ENCODE data around the gene CARD11. TPM values are rescaled to one million over a fixed set of nuclear protein-coding genes. Genes with fewer than 3 reads are reported as not detected.
A peak's percentile ranks its signal among the peaks of the same experiment; 100 is the strongest.

Gene CARD11
- total and polyA plus RNA-seq, 2 of the 13 experiments (the other 11 are each of a cell fraction or from before 2014, with no cell fraction given) = 0.04 TPM; not detected in 1

- FAIRE-seq = no peak
- Histone ChIP-seq H3K79me2 (ENCODE audit: insufficient read depth, low read length) (no peaks in the 10 kb centered on the region), H3K27ac (ENCODE audit: extremely low read length, insufficient read depth, low read length) (no peak overlapping the region), H3K4me3 (replicated peaks in 1 of 3; ENCODE audit: insufficient read depth in 1 of 3, low read depth in 2 of 3, low read length in 3 of 3) (no peak overlapping the region), H3K4me2 (ENCODE audit: low read depth, low read length) (no peak overlapping the region), H3K9me3 (ENCODE audit: low read length) (no peaks in the 10 kb centered on the region), H4K20me1 (ENCODE audit: insufficient read depth, low read length) (no peaks in the 10 kb centered on the region), H3K27me3 (ENCODE audit: control insufficient read depth in 1 of 2, insufficient read depth in 2 of 2, low read length in 2 of 2) (peaks cover 2 to 22% of the 10 kb centered on the region in 2 experiments; a peak in 3 of 5 replicates), H3K36me3 (replicated peaks in 1 of 2; ENCODE audit: control insufficient read depth in 1 of 2, insufficient read depth in 2 of 2, low read length in 2 of 2) (no peaks in the 10 kb centered on the region), H3K9ac (ENCODE audit: insufficient read depth, low read depth, low read length) (no peak overlapping the region), H3K4me1 (ENCODE audit: insufficient read depth, low read length) (peaks cover 5% of the 10 kb centered on the region; the same call in 1 of the 2 replicates), H2AFZ (ENCODE audit: low read length) (no peak overlapping the region)
- WGBS (ENCODE audit: low lambda C conversion rate) = 93% methylated on average over 5 of the region's 8 CpGs
- no peak for DNase-seq (ENCODE audit: low spot score)
- in situ Hi-C loops (cut with HindIII; ENCODE audit: extremely low pct_ligation_motif_present, low pct_unique_long_range_greater_than_20kb) (loop anchor here (25.0 kb wide), 2 partner anchors 508 to 783 kb away; no protein-coding TSS in a partner anchor), intact Hi-C loops (cut with micrococcal nuclease; ENCODE audit: unreplicated experiment) (no loop called here)
- BruUV-seq (replicated peaks) = no TSS peak
- ChIA-PET CTCF (ENCODE audit: low intra/inter-chr PET ratio, low total read pairs) (no interaction called here), POLR2A (no interaction called here)
- no peak for ATAC-seq
- TF ChIP-seq ETV6 (CRISPR knock-in tag; conservative IDR thresholded peaks at IDR 0.05) (no peak), MED13 (CRISPR knock-in tag; IDR thresholded peaks at IDR 0.05) (no peak), MNT (IDR thresholded peaks at IDR 0.05) (peak; percentile 98)
These were observed 164.3 kb downstream of the CARD11 start for GRCh38 chr7:2879354-2879753.

- Histone ChIP-seq H3K36me3 (replicated peaks in 1 of 2; ENCODE audit: control insufficient read depth in 1 of 2, insufficient read depth in 2 of 2, low read length in 2 of 2) (no peaks in the 10 kb centered on the region), H3K4me2 (ENCODE audit: low read depth, low read length) (no peak overlapping the region), H3K27ac (ENCODE audit: extremely low read length, insufficient read depth, low read length) (no peak overlapping the region), H2AFZ (ENCODE audit: low read length) (no peak overlapping the region), H3K9me3 (ENCODE audit: low read length) (no peaks in the 10 kb centered on the region), H3K4me1 (ENCODE audit: insufficient read depth, low read length) (peaks cover 5% of the 10 kb centered on the region; the same call in 1 of the 2 replicates), H3K27me3 (ENCODE audit: control insufficient read depth in 1 of 2, insufficient read depth in 2 of 2, low read length in 2 of 2) (peaks cover 2 to 16% of the 10 kb centered on the region in 2 experiments; a peak in 3 of 5 replicates), H3K9ac (ENCODE audit: insufficient read depth, low read depth, low read length) (no peak overlapping the region), H3K4me3 (replicated peaks in 1 of 3; ENCODE audit: insufficient read depth in 1 of 3, low read depth in 2 of 3, low read length in 3 of 3) (no peak overlapping the region), H4K20me1 (ENCODE audit: insufficient read depth, low read length) (no peaks in the 10 kb centered on the region), H3K79me2 (ENCODE audit: insufficient read depth, low read length) (no peaks in the 10 kb centered on the region)
- ChIA-PET POLR2A (no interaction called here), CTCF (ENCODE audit: low intra/inter-chr PET ratio, low total read pairs) (no interaction called here)
- no peak for FAIRE-seq
- TF ChIP-seq ZNF768 (CRISPR knock-in tag; IDR thresholded peaks at IDR 0.05) = no peak
- no peak for TF ChIP-seq U2AF1 (optimal IDR thresholded peaks at IDR 0.05; ENCODE audit: low read depth, low read length)
- no peak for TF ChIP-seq ZNF207 (IDR thresholded peaks at IDR 0.05; ENCODE audit: borderline replicate concordance)
- no peak for TF ChIP-seq ZNF331 (CRISPR knock-in tag; IDR thresholded peaks at IDR 0.05)
- TF ChIP-seq BATF2 (CRISPR knock-in tag; IDR thresholded peaks at IDR 0.05) = no peak
- TF ChIP-seq ZNF724P (CRISPR knock-in tag; IDR thresholded peaks at IDR 0.05; ENCODE audit: borderline replicate concordance) = no peak
- ATAC-seq = no peak
- in situ Hi-C loops (cut with HindIII; ENCODE audit: extremely low pct_ligation_motif_present, low pct_unique_long_range_greater_than_20kb) = loop anchor here (25.0 kb wide), 2 partner anchors 509 to 784 kb away; no protein-coding TSS in a partner anchor
- DNase-seq (ENCODE audit: low spot score) = no peak
- 30% methylated on average over 3 of the region's 3 CpGs for WGBS (ENCODE audit: low lambda C conversion rate)
- BruUV-seq (replicated peaks) = no TSS peak
- intact Hi-C loops (cut with micrococcal nuclease; ENCODE audit: unreplicated experiment) = no loop called here
These were observed 165.4 kb downstream of the CARD11 start for GRCh38 chr7:2878306-2878705.
